ENCODE measurements around the gene SETD7.

The SETD7 gene

GRCh38 chr4:139574641-139575040 is 18.6 kb upstream of the SETD7 start:
- no peak for DNase-seq (ENCODE audit: low read depth)

- DNase-seq (ENCODE audit: low read depth), result no peak
Observed at GRCh38 chr4:139568206-139568955, 12.4 kb upstream of the SETD7 start.

- DNase-seq (ENCODE audit: low read depth), result no peak
Observed at GRCh38 chr4:139567159-139567870, 11.3 kb upstream of the SETD7 start.

GRCh38 chr4:139564502-139564901 is 8.5 kb upstream of the SETD7 start:
- DNase-seq (ENCODE audit: low read depth), result no peak

GRCh38 chr4:139563515-139563914 is 7.5 kb upstream of the SETD7 start:
- no peak for DNase-seq (ENCODE audit: low read depth)

- DNase-seq (ENCODE audit: low read depth), result no peak
Observed at GRCh38 chr4:139562839-139563238, 6.8 kb upstream of the SETD7 start.

GRCh38 chr4:139562067-139562684 is 6.2 kb upstream of the SETD7 start:
- DNase-seq (ENCODE audit: low read depth), result no peak

GRCh38 chr4:139560406-139561104 is 4.5 kb upstream of the SETD7 start:
- DNase-seq (ENCODE audit: low read depth), result no peak

GRCh38 chr4:139559687-139560086 is 3.7 kb upstream of the SETD7 start:
- DNase-seq (ENCODE audit: low read depth), result no peak

GRCh38 chr4:139559089-139559479 is 3.1 kb upstream of the SETD7 start:
- no peak for DNase-seq (ENCODE audit: low read depth)

- no peak for DNase-seq (ENCODE audit: low read depth)
Observed at GRCh38 chr4:139558235-139559088, 2.4 kb upstream of the SETD7 start.

GRCh38 chr4:139557556-139558110 is 1.6 kb upstream of the SETD7 start:
- DNase-seq (ENCODE audit: low read depth), result no peak

GRCh38 chr4:139556724-139557555 is 921 bp upstream of the SETD7 start:
- peak; percentile 15 for DNase-seq (ENCODE audit: low read depth)

GRCh38 chr4:139555705-139556070 is 331 bp downstream of the SETD7 start:
- no peak for DNase-seq (ENCODE audit: low read depth)

GRCh38 chr4:139554893-139555704 is 920 bp downstream of the SETD7 start:
- peak; percentile 58 for DNase-seq (ENCODE audit: low read depth)

- DNase-seq (ENCODE audit: low read depth), result no peak
Observed at GRCh38 chr4:139554642-139554892, 1.5 kb downstream of the SETD7 start.

- DNase-seq (ENCODE audit: low read depth), result no peak
Observed at GRCh38 chr4:139553751-139554641, 2.0 kb downstream of the SETD7 start.

GRCh38 chr4:139552517-139553307 is 3.3 kb downstream of the SETD7 start:
- no peak for DNase-seq (ENCODE audit: low read depth)
